SK-N-SH (cell line): ENCODE results near the gene PLIN3.

Experiments
- CHD2 ChIP-seq: fragments of 150-350 bp; IDR thresholded peaks from 2 replicates; pipeline ENCODE4 v1.6.1; 2018; ENCODE audit warnings: low read length; ENCODE audit not compliant: partially characterized antibody
- GABPA ChIP-seq: IDR thresholded peaks from 2 replicates; pipeline ENCODE4 v1.4.0; 2012; ENCODE audit warnings: low read depth, mild to moderate bottlenecking
- MEF2A ChIP-seq: IDR thresholded peaks from 2 replicates; pipeline ENCODE4 v1.4.0; 2012; ENCODE audit warnings: low read depth, borderline replicate concordance
- SMC3 ChIP-seq: IDR thresholded peaks from 2 replicates; pipeline ENCODE4 v1.6.1; 2012; ENCODE audit warnings: low read depth, low read length, improper control_type of control experiment
- TCF12 ChIP-seq: IDR thresholded peaks from 2 replicates; pipeline ENCODE4 v1.4.0; 2012
- TF ChIP-seq, protein P1 (sequence below): fragments of 200-600 bp; sonication (generic); IDR thresholded peaks from 2 replicates; pipeline ENCODE4 v1.6.1; 2017; ENCODE audit warnings: antibody characterized with exemption, mild to moderate bottlenecking, moderate library complexity

DNA sequence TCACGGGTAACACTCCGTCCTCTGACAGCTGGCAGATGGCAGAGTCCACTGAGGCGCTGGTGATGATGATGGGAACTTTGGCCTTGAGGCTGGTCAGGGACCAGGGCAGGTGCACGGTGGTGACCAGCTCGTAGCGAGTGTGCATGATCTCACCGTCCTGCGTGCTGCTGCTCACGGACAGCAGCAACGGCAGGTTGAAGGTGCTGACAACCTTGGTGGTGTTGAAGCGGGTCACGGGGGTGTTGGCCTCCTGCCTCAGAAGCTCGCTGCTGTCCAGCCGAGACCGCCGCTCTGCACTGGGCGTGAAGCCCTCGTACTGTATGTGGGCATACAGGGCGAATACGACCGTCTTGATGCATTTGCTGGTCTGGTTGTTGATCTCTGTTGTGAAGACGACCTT is 23.6 kb upstream of the PLIN3 start:
- TF ChIP-seq, protein P1, sequence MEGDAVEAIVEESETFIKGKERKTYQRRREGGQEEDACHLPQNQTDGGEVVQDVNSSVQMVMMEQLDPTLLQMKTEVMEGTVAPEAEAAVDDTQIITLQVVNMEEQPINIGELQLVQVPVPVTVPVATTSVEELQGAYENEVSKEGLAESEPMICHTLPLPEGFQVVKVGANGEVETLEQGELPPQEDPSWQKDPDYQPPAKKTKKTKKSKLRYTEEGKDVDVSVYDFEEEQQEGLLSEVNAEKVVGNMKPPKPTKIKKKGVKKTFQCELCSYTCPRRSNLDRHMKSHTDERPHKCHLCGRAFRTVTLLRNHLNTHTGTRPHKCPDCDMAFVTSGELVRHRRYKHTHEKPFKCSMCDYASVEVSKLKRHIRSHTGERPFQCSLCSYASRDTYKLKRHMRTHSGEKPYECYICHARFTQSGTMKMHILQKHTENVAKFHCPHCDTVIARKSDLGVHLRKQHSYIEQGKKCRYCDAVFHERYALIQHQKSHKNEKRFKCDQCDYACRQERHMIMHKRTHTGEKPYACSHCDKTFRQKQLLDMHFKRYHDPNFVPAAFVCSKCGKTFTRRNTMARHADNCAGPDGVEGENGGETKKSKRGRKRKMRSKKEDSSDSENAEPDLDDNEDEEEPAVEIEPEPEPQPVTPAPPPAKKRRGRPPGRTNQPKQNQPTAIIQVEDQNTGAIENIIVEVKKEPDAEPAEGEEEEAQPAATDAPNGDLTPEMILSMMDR = no peak
- TF ChIP-seq GABPA (no peak), CHD2 (no peak), TCF12 (no peak), MEF2A (no peak), SMC3 (no peak)
